ENCODE measurements around the gene TMEM132D. TPM values are rescaled to one million over a fixed set of nuclear protein-coding genes. Genes with fewer than 3 reads are reported as not detected.

TMEM132D gene
- total RNA-seq, 4 donors from 2014 or later = not detected

DNA sequence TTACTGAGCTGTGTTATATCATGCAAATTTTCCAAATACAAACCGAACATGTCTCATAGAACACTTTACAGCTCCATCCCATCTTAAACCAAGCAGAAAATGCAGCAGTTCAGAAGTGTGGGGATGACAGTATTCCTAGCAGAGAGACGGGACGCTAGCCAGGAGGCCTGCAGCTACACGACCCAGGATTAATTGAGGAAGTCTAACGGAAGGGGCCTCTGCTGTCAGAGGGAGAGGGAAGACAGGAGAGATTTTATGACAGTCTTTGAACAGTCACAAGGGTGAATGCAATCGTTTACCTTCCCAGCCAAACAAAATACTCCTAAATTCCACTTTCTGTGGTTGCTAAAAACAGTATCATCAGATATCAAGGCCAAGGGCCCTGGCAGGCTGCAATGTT is 261.9 kb downstream of the TMEM132D start:
- TF ChIP-seq, protein P1, sequence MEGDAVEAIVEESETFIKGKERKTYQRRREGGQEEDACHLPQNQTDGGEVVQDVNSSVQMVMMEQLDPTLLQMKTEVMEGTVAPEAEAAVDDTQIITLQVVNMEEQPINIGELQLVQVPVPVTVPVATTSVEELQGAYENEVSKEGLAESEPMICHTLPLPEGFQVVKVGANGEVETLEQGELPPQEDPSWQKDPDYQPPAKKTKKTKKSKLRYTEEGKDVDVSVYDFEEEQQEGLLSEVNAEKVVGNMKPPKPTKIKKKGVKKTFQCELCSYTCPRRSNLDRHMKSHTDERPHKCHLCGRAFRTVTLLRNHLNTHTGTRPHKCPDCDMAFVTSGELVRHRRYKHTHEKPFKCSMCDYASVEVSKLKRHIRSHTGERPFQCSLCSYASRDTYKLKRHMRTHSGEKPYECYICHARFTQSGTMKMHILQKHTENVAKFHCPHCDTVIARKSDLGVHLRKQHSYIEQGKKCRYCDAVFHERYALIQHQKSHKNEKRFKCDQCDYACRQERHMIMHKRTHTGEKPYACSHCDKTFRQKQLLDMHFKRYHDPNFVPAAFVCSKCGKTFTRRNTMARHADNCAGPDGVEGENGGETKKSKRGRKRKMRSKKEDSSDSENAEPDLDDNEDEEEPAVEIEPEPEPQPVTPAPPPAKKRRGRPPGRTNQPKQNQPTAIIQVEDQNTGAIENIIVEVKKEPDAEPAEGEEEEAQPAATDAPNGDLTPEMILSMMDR (IDR thresholded peaks at IDR 0.05; ENCODE audit: low read depth) = no peak

DNA sequence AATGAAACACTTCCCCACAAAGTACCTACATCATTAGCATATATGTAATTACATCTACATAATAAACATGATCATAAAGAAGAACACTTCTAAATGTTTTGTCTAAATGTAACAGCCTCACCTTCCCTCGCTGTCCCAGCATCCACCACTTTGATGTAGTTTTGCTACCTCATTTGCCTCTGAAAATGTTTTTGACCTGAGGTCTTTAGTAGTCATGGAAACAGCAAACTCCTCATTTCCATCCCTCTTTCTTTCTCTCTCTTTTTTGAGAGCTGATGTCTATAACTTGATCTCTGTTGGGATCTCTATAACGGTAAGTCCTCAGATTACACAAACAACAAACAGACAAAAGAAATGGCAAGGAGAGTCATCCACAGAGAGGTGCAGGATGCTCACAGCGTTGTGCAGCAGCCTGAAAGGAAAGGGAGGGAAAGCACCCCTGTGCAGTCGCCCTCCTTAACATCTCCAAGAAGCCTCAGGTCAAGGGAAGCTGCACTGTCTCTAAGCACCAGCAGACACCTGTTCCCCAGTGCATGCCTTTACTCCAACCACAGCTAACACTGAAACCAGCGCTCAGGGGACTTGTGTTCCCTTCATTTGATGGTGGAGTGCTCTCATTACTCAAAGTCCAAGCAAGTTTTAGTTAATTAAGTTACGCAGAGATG is 268.7 kb downstream of the TMEM132D start:
- TF ChIP-seq, protein P1 (IDR thresholded peaks at IDR 0.05; ENCODE audit: low read depth) = no peak

DNA sequence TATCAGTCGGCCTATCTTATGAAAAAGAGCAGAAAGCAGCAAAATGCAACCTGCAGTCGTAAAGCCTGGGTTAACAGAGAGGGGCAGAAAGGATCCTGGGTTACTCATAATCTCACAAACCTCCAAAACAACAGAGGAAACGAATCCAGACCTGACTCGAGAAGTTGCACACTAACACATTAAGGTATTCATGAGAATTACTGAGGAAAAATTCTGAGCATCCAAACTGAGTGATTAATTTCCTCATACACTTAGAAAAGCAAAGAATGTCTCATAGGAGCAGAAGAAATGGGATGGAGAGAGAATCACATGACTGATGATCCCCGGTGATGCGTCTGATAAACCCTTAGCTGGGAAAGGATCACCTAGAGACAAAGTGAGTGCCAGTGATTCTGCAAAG is 272.5 kb downstream of the TMEM132D start:
- TF ChIP-seq, protein P1 (IDR thresholded peaks at IDR 0.05; ENCODE audit: low read depth) = no peak

DNA sequence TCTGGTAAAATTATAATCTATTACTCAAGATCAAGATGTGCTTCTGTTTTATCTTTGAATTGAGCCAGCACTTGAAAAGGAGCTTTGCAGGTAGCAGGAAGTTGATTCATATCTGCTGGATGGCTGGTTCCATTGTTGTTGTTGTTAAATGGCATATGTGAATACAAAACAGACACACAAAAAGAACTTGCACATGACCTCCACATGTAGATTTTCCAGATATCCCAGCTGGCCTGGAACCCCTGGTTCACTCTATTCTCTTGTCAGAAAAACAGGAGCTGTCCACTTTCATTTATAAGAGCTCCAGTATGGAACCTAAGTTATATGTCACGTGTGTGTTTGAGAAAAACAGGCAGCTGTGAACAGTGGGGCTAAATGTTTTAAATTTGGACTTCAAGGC is 273.9 kb downstream of the TMEM132D start:
- TF ChIP-seq, protein P1 (IDR thresholded peaks at IDR 0.05; ENCODE audit: low read depth) = no peak

DNA sequence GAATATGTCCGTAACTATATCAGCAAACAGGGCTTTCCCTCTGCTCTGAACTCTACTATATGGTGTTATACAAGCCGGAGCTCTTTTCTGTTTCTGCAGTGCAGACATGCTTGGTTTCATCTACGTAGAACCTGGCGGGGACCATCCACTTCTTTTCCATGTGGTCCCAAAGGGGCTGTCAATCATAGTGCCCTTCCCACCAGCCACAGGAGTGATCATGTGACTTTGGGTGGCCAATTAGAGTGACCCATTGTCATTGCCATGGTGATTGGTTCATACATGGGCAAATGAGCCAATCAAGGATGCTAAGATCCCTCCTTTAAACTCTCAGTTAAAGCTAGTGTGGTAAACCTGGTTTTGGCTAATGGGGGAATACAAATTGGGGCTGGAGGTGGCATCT is 281.3 kb downstream of the TMEM132D start:
- TF ChIP-seq, protein P1 (IDR thresholded peaks at IDR 0.05; ENCODE audit: low read depth) = no peak

DNA sequence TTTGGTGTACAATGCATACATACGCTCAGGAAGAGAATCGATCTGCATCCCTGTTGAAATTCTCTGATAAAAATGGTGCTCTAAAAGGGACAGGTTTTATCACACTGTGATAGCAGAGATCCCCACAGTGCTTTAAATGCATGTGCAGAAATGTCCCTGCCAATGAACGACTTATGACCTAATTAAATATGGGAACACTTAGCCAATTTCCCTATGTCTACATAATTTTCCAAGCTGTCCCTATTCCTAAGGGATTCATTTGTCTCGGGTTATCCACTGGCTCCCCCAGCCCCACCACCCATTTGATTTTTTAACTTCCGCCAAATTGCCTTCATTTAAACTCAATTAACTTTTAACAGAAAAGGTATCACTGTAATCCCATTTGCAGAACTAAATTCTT is 284.6 kb downstream of the TMEM132D start:
- TF ChIP-seq, protein P1 (IDR thresholded peaks at IDR 0.05; ENCODE audit: low read depth) = no peak

DNA sequence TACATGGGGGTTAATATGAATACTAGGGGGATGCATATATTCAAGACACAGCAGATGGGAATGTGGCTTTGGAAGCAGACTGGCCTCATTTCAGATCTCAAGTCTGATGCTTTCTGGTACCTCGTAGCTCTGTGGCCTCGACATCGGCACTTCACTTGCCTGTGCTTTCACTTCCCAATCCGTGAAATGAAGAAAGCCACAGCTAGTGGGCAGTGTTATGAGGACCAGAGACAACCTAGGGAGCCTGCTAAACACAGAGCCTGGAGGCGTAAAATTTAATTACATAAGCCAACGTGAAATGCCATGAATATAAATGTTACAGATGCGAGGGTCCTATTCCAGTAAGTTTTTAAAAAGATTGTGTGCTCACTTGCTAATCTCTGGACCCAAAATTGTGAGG is 286.0 kb downstream of the TMEM132D start:
- TF ChIP-seq, protein P1 (IDR thresholded peaks at IDR 0.05; ENCODE audit: low read depth) = no peak
